Mesendoderm (in vitro differentiated cells): ENCODE data around the gene DIRAS3.
"Not testable (repeated sequence)": the region's sequence is repeated elsewhere in the genome, so short reads cannot be mapped to it uniquely, and the experiment has no call there.

Experiments used
- DNase-seq: peaks from one replicate; pipeline ENCODE4 v3.0.0; 2013
- H2AK5ac ChIP-seq: 2 replicates; pipeline ENCODE4 v1.6.1; 2013; ENCODE audit warnings: low read length, inconsistent platforms
- H2BK120ac ChIP-seq: 2 replicates; pipeline ENCODE4 v1.6.1; 2013; ENCODE audit warnings: low read depth, mild to moderate bottlenecking, low read length, moderate library complexity, mixed read lengths
- H2BK15ac ChIP-seq: replicated peaks from 2 replicates; pipeline ENCODE4 v1.6.1; 2013; ENCODE audit warnings: low read depth, mild to moderate bottlenecking, moderate library complexity
- H2BK5ac ChIP-seq: 2 replicates; pipeline ENCODE4 v1.6.1; 2013; ENCODE audit warnings: low read length, inconsistent platforms
- H3K18ac ChIP-seq: 2 replicates; pipeline ENCODE4 v1.6.1; 2013; ENCODE audit warnings: mild to moderate bottlenecking, low read length, mixed read lengths
- H3K23ac ChIP-seq: one replicate; pipeline ENCODE4 v1.6.1; 2013; ENCODE audit warnings: low read length
- H3K27ac ChIP-seq: 2 replicates; pipeline ENCODE4 v1.5.1; 2013; ENCODE audit warnings: low read depth, mild to moderate bottlenecking, inconsistent platforms, low read length, moderate library complexity
- H3K27me3 ChIP-seq: 2 replicates; pipeline ENCODE4 v1.6.1; 2013; ENCODE audit warnings: low read length, control low read depth, mild to moderate bottlenecking, inconsistent platforms; ENCODE audit not compliant: insufficient read depth, poor library complexity
- H3K36me3 ChIP-seq: 2 replicates; pipeline ENCODE4 v1.6.1; 2013; ENCODE audit warnings: low read length, inconsistent platforms; ENCODE audit not compliant: control insufficient read depth, insufficient read depth
- H3K4ac ChIP-seq: one replicate; pipeline ENCODE4 v1.6.1; 2013; ENCODE audit warnings: low read depth, mild to moderate bottlenecking, low read length, moderate library complexity
- H3K4me1 ChIP-seq: 2 replicates; pipeline ENCODE4 v1.6.1; 2013; ENCODE audit warnings: low read depth, low read length, inconsistent platforms; ENCODE audit not compliant: control insufficient read depth
- H3K4me2 ChIP-seq: 2 replicates; pipeline ENCODE4 v1.6.1; 2013; ENCODE audit warnings: low read length
- H3K4me3 ChIP-seq: 2 replicates; pipeline ENCODE4 v1.5.1; 2013; ENCODE audit warnings: mild to moderate bottlenecking, low read length
- H3K56ac ChIP-seq: one replicate; pipeline ENCODE4 v1.6.1; 2013; ENCODE audit warnings: low read length
- H3K79me1 ChIP-seq: 2 replicates; pipeline ENCODE4 v1.6.1; 2013; ENCODE audit warnings: low read length, inconsistent platforms
- H3K79me2 ChIP-seq: 2 replicates; pipeline ENCODE4 v1.6.1; 2013; ENCODE audit warnings: mild to moderate bottlenecking, low read length; ENCODE audit not compliant: control insufficient read depth, insufficient read depth
- H3K9ac ChIP-seq: 2 replicates; pipeline ENCODE4 v1.6.1; 2013; ENCODE audit warnings: low read length, inconsistent platforms
- H4K5ac ChIP-seq: one replicate; pipeline ENCODE4 v1.6.1; 2013; ENCODE audit warnings: low read length
- H4K8ac ChIP-seq: one replicate; pipeline ENCODE4 v1.6.1; 2013; ENCODE audit warnings: low read depth, mild to moderate bottlenecking, control low read depth, low read length, moderate library complexity
- WGBS: extraction: QIAGEN DNeasy Blood & Tissue Kit; methylation state at CpG from one replicate; pipeline ENCODE4 v1.1.7; 2013; ENCODE audit warnings: low lambda C conversion rate, missing lambda C conversion rate; ENCODE audit not compliant: insufficient coverage; ENCODE audit errors: extremely low coverage; 5-methylcytosine and 5-hydroxymethylcytosine counted together

The DIRAS3 gene

DNA sequence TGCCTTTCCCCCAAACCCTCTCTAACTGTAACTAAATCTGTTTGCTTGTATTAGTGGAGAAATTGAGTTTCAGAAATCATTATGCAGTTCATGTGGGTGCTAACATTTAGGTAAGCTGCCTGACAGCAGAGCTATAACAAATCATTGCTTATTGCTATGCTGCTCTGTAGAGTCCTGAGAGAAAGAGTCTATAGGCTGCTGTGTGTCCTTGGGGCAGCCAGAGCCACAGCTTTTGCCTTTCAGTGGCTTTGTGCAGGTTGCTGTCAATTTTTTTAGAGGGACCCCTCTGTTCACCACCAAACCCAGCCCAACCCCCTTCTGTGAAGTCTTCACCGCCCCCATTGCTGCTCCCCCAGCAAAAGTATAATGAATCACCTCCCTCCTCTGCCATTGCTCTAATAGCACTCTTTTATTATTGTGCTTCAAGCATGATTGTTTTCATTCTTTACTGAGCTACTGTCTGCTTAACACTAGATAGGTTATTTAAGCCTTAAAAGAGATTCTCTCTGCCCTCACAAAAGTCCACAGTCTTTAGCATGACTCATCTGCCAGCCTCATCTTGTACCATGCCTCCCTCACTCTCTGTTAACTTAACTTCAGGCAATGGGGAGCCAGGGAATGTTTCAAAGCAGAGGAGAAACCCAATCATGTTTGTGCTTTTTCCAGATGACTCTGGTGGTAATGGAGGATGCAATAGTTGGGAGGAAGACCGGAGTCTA is 38.6 kb downstream of the DIRAS3 start:
- no peak overlapping the region for H2BK120ac ChIP-seq
- no peak overlapping the region for H4K5ac ChIP-seq
- no peaks in the 10 kb centered on the region for H3K27me3 ChIP-seq
- no peaks in the 10 kb centered on the region for H3K79me2 ChIP-seq
- no peak overlapping the region for H3K4ac ChIP-seq
- H3K36me3 ChIP-seq, result no peaks in the 10 kb centered on the region
- H3K4me2 ChIP-seq, result no peak overlapping the region
- no peaks in the 10 kb centered on the region for H3K4me1 ChIP-seq
- H2BK15ac ChIP-seq, result no peak overlapping the region
- no peak overlapping the region for H3K23ac ChIP-seq
- no peaks in the 10 kb centered on the region for H3K79me1 ChIP-seq
- H3K27ac ChIP-seq, result no peak overlapping the region
- H4K8ac ChIP-seq, result no peak overlapping the region
- H3K56ac ChIP-seq, result no peak overlapping the region
- no CpG with 5 or more reads among the region's 2 CpGs for WGBS
- no peak overlapping the region for H3K4me3 ChIP-seq
- H2BK5ac ChIP-seq, result no peak overlapping the region
- no peak for DNase-seq
- no peak overlapping the region for H2AK5ac ChIP-seq
- no peak overlapping the region for H3K9ac ChIP-seq
- no peak overlapping the region for H3K18ac ChIP-seq

- H4K8ac ChIP-seq, result no peak overlapping the region
- no peak overlapping the region for H3K23ac ChIP-seq
- WGBS, result no CpG with 5 or more reads among the region's 4 CpGs
- no peaks in the 10 kb centered on the region for H3K27me3 ChIP-seq
- H3K79me2 ChIP-seq, result no peaks in the 10 kb centered on the region
- H3K9ac ChIP-seq, result no peak overlapping the region
- no peak overlapping the region for H3K4me2 ChIP-seq
- H3K27ac ChIP-seq, result no peak overlapping the region
- no peak overlapping the region for H2BK15ac ChIP-seq
- no peak overlapping the region for H2BK120ac ChIP-seq
- H4K5ac ChIP-seq, result no peak overlapping the region
- no peak overlapping the region for H3K4ac ChIP-seq
- no peaks in the 10 kb centered on the region for H3K36me3 ChIP-seq
- no peak overlapping the region for H3K18ac ChIP-seq
- no peak overlapping the region for H3K4me3 ChIP-seq
- no peaks in the 10 kb centered on the region for H3K4me1 ChIP-seq
- no peak overlapping the region for H3K56ac ChIP-seq
- no peak overlapping the region for H2AK5ac ChIP-seq
- no peak overlapping the region for H2BK5ac ChIP-seq
- no peaks in the 10 kb centered on the region for H3K79me1 ChIP-seq
- DNase-seq, result no peak
Measured at GRCh38 chr1:68010543-68010942, 39.9 kb downstream of the DIRAS3 start.

DNA sequence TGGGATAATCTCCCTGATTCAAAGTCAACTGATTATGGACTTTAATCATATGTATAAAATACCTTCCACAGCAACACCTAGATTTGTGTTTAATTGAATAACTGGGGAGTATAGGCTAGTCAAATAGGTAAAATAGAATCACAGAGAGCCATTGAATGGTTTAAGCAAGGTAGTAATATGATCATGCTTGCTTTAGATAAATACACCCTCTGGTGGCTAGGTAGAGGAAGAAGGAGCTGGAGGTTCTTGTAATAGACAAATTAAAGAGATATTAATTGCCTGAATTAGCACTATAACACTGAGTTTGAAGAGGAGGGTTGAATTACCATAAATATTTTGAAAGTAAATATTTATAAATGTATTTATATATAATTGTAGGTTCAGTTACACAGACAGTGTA is 40.3 kb downstream of the DIRAS3 start:
- Histone ChIP-seq H3K27ac (no peak overlapping the region), H2BK15ac (no peak overlapping the region), H4K5ac (no peak overlapping the region), H2BK120ac (no peak overlapping the region), H3K4me3 (no peak overlapping the region), H3K23ac (no peak overlapping the region), H3K79me2 (no peaks in the 10 kb centered on the region), H2AK5ac (no peak overlapping the region), H3K56ac (no peak overlapping the region), H4K8ac (no peak overlapping the region), H3K27me3 (no peaks in the 10 kb centered on the region), H3K4me2 (no peak overlapping the region), H3K4me1 (no peaks in the 10 kb centered on the region), H3K4ac (no peak overlapping the region), H3K79me1 (no peaks in the 10 kb centered on the region), H3K18ac (no peak overlapping the region), H3K9ac (no peak overlapping the region), H3K36me3 (no peaks in the 10 kb centered on the region), H2BK5ac (no peak overlapping the region)
- DNase-seq, result peak; percentile 33

DNA sequence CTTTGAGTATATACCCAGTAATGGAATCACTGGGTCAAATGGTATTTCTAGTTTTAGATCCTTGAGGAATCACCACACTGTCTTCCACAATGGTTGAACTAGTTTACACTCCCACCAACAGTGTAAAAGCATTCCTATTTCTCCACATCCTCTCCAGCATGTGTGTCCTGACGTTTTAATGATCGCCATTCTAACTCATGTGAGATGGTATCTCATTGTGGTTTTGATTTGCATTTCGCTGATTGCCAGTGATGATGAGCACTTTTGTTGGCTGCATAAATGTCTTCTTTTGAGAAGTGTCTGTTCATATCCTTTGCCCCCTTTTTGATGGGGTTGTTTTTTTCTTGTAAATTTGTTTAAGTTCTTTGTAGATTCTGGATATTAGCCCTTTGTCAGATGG is 46.8 kb downstream of the DIRAS3 start:
- not testable (repeated sequence) for H2AK5ac ChIP-seq, H3K56ac ChIP-seq, H2BK5ac ChIP-seq, H3K18ac ChIP-seq, H2BK15ac ChIP-seq, H4K5ac ChIP-seq, H3K27me3 ChIP-seq, H3K4me3 ChIP-seq, H3K79me1 ChIP-seq, DNase-seq, H3K27ac ChIP-seq, H3K36me3 ChIP-seq, H3K4me2 ChIP-seq, H2BK120ac ChIP-seq, H3K4me1 ChIP-seq, H4K8ac ChIP-seq, H3K79me2 ChIP-seq, H3K4ac ChIP-seq, H3K9ac ChIP-seq, H3K23ac ChIP-seq
- no CpG with 5 or more reads among the region's 3 CpGs for WGBS

DNA sequence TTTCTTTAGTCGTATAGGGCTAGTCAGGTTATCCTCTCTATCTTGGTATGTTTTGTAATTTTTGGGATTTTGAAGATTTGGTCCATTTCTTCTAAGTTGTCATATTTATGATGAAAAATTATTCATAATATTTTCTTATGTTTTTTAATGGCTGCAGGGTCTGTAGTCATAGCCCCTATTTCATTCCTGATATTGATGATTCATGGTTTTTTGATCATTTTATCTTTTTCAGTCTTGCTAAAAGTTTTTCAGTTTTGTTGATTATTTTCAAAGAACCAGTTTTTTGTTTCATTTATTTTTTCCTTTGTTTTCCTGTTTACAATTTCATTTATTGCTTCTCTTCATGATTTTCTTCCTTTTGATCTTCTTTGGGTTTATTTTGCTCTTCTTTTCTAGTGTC is 50.2 kb downstream of the DIRAS3 start:
- Histone ChIP-seq H3K9ac (no peak overlapping the region), H3K56ac (no peak overlapping the region), H3K4me1 (no peaks in the 10 kb centered on the region), H3K27me3 (no peaks in the 10 kb centered on the region), H3K4ac (no peak overlapping the region), H3K23ac (no peak overlapping the region), H2BK15ac (no peak overlapping the region), H3K4me3 (no peak overlapping the region), H4K5ac (no peak overlapping the region), H3K27ac (no peak overlapping the region), H3K79me1 (no peaks in the 10 kb centered on the region), H3K18ac (no peak overlapping the region), H2BK5ac (no peak overlapping the region), H2AK5ac (no peak overlapping the region), H4K8ac (no peak overlapping the region), H3K4me2 (no peak overlapping the region), H3K79me2 (no peaks in the 10 kb centered on the region), H3K36me3 (no peaks in the 10 kb centered on the region), H2BK120ac (no peak overlapping the region)
- WGBS, result no CpG with 5 or more reads among the region's 1 CpG
- no peak for DNase-seq

- Histone ChIP-seq H2BK5ac (no peak overlapping the region), H3K36me3 (no peaks in the 10 kb centered on the region), H3K79me1 (no peaks in the 10 kb centered on the region), H2AK5ac (no peak overlapping the region), H3K27ac (no peak overlapping the region), H2BK15ac (no peak overlapping the region), H3K56ac (no peak overlapping the region), H3K4me1 (no peaks in the 10 kb centered on the region), H3K27me3 (no peaks in the 10 kb centered on the region), H3K23ac (no peak overlapping the region), H4K8ac (no peak overlapping the region), H3K18ac (no peak overlapping the region), H4K5ac (no peak overlapping the region), H3K79me2 (no peaks in the 10 kb centered on the region), H3K9ac (no peak overlapping the region), H3K4me2 (no peak overlapping the region), H2BK120ac (no peak overlapping the region), H3K4ac (no peak overlapping the region), H3K4me3 (no peak overlapping the region)
- WGBS, result no CpG with 5 or more reads among the region's 2 CpGs
- DNase-seq, result no peak
Measured at GRCh38 chr1:67997746-67998145, 52.7 kb downstream of the DIRAS3 start.
